ENCODE measurements around the gene WFDC6. TPM values are rescaled to one million over a fixed set of nuclear protein-coding genes. Genes with fewer than 3 reads are reported as not detected.

The WFDC6 gene
- total RNA-seq, 2 donors from 2014 or later: 34.8 TPM; not detected in 1

GRCh38 chr20:45547206-45547770 is 8.0 kb upstream of the WFDC6 start, which contains the start of gene EPPIN:
Gene EPPIN, minus strand, starts transcription at chr20:45547401. Its CDS starts 44 bp downstream, at chr20:45547357.
- H3K27me3 ChIP-seq (replicated peaks; ENCODE audit: insufficient read depth): no peaks in the 10 kb centered on the region
- 75% methylated on average over 6 of the region's 6 CpGs for WGBS
- intact Hi-C loops (cut with DNase I): no loop called here
- no peaks in the 10 kb centered on the region for H3K9me3 ChIP-seq
- DNase-seq (ENCODE audit: low spot score): no peak
- no peaks in the 10 kb centered on the region for H3K36me3 ChIP-seq
- no peak for TF ChIP-seq CTCF (IDR thresholded peaks at IDR 0.05)
- no peak for TF ChIP-seq POLR2AphosphoS5 (IDR thresholded peaks at IDR 0.05)
- no peak for TF ChIP-seq POLR2A (IDR thresholded peaks at IDR 0.05)
- no peak within 1 kb of the TSS for H3K27ac ChIP-seq
- H3K4me3 ChIP-seq: no peak within 1 kb of the TSS
- no peaks in the 10 kb centered on the region for H3K4me1 ChIP-seq (replicated peaks)

- DNase-seq (ENCODE audit: low spot score): no peak
- Histone ChIP-seq H3K27ac (no peak overlapping the region), H3K36me3 (no peaks in the 10 kb centered on the region), H3K4me3 (no peak overlapping the region), H3K27me3 (replicated peaks; ENCODE audit: insufficient read depth) (no peaks in the 10 kb centered on the region), H3K9me3 (no peaks in the 10 kb centered on the region), H3K4me1 (replicated peaks) (no peaks in the 10 kb centered on the region)
- intact Hi-C loops (cut with DNase I): no loop called here
- no peak for TF ChIP-seq POLR2A (IDR thresholded peaks at IDR 0.05)
- peak in 2 of 4 experiments; percentile 39 to 42 for TF ChIP-seq CTCF (IDR thresholded peaks at IDR 0.05)
- 10% methylated on average over 5 of the region's 5 CpGs for WGBS
These were observed 6.6 kb upstream of the WFDC6 start for GRCh38 chr20:45545754-45546453.

GRCh38 chr20:45545351-45545750 is 6.1 kb upstream of the WFDC6 start:
- Histone ChIP-seq H3K27me3 (replicated peaks; ENCODE audit: insufficient read depth) (no peaks in the 10 kb centered on the region), H3K36me3 (no peaks in the 10 kb centered on the region), H3K27ac (no peak overlapping the region), H3K4me1 (replicated peaks) (no peaks in the 10 kb centered on the region), H3K9me3 (no peaks in the 10 kb centered on the region), H3K4me3 (no peak overlapping the region)
- 62% methylated on average over 3 of the region's 3 CpGs for WGBS
- DNase-seq (ENCODE audit: low spot score): no peak
- intact Hi-C loops (cut with DNase I): no loop called here
- TF ChIP-seq CTCF (IDR thresholded peaks at IDR 0.05): no peak
- no peak for TF ChIP-seq POLR2AphosphoS5 (IDR thresholded peaks at IDR 0.05)
- TF ChIP-seq POLR2A (IDR thresholded peaks at IDR 0.05): no peak

- no peak for TF ChIP-seq POLR2AphosphoS5 (IDR thresholded peaks at IDR 0.05)
- TF ChIP-seq CTCF (IDR thresholded peaks at IDR 0.05): no peak
- TF ChIP-seq POLR2A (IDR thresholded peaks at IDR 0.05): no peak
- Histone ChIP-seq H3K27me3 (replicated peaks; ENCODE audit: insufficient read depth) (no peaks in the 10 kb centered on the region), H3K4me3 (no peak overlapping the region), H3K36me3 (no peaks in the 10 kb centered on the region), H3K4me1 (replicated peaks) (no peaks in the 10 kb centered on the region), H3K9me3 (no peaks in the 10 kb centered on the region), H3K27ac (no peak overlapping the region)
- 55% methylated on average over 7 of the region's 7 CpGs for WGBS
- no peak for DNase-seq (ENCODE audit: low spot score)
- intact Hi-C loops (cut with DNase I): no loop called here
These were observed 978 bp downstream of the WFDC6 start for GRCh38 chr20:45538209-45538799.

All from prostate gland (tissue), 2 donors.